ENCODE results near the gene NR5A1. TPM values are rescaled to one million over a fixed set of nuclear protein-coding genes. Genes with fewer than 3 reads are reported as not detected.
A peak's percentile ranks its signal among the peaks of the same experiment; 100 is the strongest.

Gene NR5A1
- total and polyA plus RNA-seq, 2 of the 13 experiments (the other 11 are each of a cell fraction or from before 2014, with no cell fraction given) = 28.9 to 44.7 TPM

DNA sequence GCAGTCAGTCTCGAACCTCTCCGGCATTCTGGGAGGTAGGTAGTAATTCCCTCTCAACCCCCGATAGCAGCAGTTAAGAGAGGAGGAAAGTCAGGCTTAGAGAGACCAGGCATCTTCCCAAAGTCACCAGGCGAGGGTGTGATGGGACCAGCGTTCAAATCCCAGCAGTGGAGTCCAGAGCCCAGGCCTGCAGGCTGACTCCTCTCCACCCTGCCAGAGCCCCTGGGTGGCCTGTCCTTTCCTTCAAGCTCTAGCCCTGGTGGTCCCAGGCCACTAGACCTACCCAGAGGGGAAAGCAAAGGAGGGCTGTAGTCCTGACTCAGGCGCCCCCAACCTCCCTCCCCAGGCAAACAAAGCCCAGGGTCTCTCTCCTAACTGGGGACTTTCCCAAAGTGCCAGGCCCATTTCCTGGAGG lies 4.2 kb upstream of the NR5A1 start:
- CTCF ChIA-PET (ENCODE audit: low intra/inter-chr PET ratio, low total read pairs) = interaction anchor here (2.0 kb wide), 1 partner anchor 26 kb away, joined by 7 read pairs; no protein-coding TSS in a partner anchor
- Histone ChIP-seq H4K20me1 (ENCODE audit: insufficient read depth, low read length) (no peaks in the 10 kb centered on the region), H3K36me3 (replicated peaks in 1 of 2; ENCODE audit: control insufficient read depth in 1 of 2, insufficient read depth in 2 of 2, low read length in 2 of 2) (no peaks in the 10 kb centered on the region), H2AFZ (ENCODE audit: low read length) (no peak overlapping the region), H3K79me2 (ENCODE audit: insufficient read depth, low read length) (peaks cover 7% of the 10 kb centered on the region), H3K27ac (ENCODE audit: extremely low read length, insufficient read depth, low read length) (peak overlapping the region; percentile 85), H3K9me3 (ENCODE audit: low read length) (no peaks in the 10 kb centered on the region), H3K4me1 (ENCODE audit: insufficient read depth, low read length) (peaks cover 62% of the 10 kb centered on the region), H3K27me3 (ENCODE audit: control insufficient read depth in 1 of 2, insufficient read depth in 2 of 2, low read length in 2 of 2) (no peaks in the 10 kb centered on the region), H3K9ac (ENCODE audit: insufficient read depth, low read depth, low read length) (peak overlapping the region; percentile 70), H3K4me2 (ENCODE audit: low read depth, low read length) (peak overlapping the region; percentile 54), H3K4me3 (replicated peaks in 1 of 3; ENCODE audit: insufficient read depth in 1 of 3, low read depth in 2 of 3, low read length in 3 of 3) (peak overlapping the region in 1 of 3 experiments; percentile 51; a peak in 2 of 6 replicates)
- BruUV-seq (replicated peaks) = no TSS peak
- DNase-seq (ENCODE audit: low spot score) (peak; percentile 52), ATAC-seq (peak; percentile 32), FAIRE-seq (peak; percentile 71)
- 48% methylated on average over 5 of the region's 6 CpGs for WGBS (ENCODE audit: low lambda C conversion rate)
- POLR2A ChIA-PET = interaction anchor here (0.8 to 2.7 kb wide), 7 partner anchors 8 to 252 kb away, joined by 3 to 21 read pairs (median 6); no protein-coding TSS in a partner anchor
- in situ Hi-C loops (cut with HindIII; ENCODE audit: extremely low pct_ligation_motif_present, low pct_unique_long_range_greater_than_20kb) (no loop called here), intact Hi-C loops (cut with micrococcal nuclease; ENCODE audit: unreplicated experiment) (no loop called here)
- TF ChIP-seq ZNF704 (CRISPR knock-in tag; IDR thresholded peaks at IDR 0.05; ENCODE audit: borderline replicate concordance) (no peak), ZBTB8A (CRISPR knock-in tag; IDR thresholded peaks at IDR 0.05; ENCODE audit: borderline replicate concordance, low read depth) (no peak), ZNF547 (CRISPR knock-in tag; IDR thresholded peaks at IDR 0.05) (0 out of 2 replicates have a peak, but pooled peaks have one; percentile 60), ZNF230 (CRISPR knock-in tag; IDR thresholded peaks at IDR 0.05) (0 out of 2 replicates have a peak, but pooled peaks have one; percentile 10), DNMT1 (CRISPR knock-in tag; IDR thresholded peaks at IDR 0.05) (0 out of 2 replicates have a peak, but pooled peaks have one; percentile 37), STAG1 (CRISPR knock-in tag; IDR thresholded peaks at IDR 0.05) (peak; percentile 55), ZNF567 (CRISPR knock-in tag; IDR thresholded peaks at IDR 0.05; ENCODE audit: borderline replicate concordance) (0 out of 2 replicates have a peak, but pooled peaks have one; percentile 5), YY1 (IDR thresholded peaks at IDR 0.05; ENCODE audit: insufficient read depth, insufficient replicate concordance, low read depth, low read length) (no peak), RAD21 (CRISPR knock-in tag; IDR thresholded peaks at IDR 0.05) (peak; percentile 61), ZNF792 (CRISPR knock-in tag; IDR thresholded peaks at IDR 0.05) (0 out of 2 replicates have a peak, but pooled peaks have one; percentile 9), PRDM4 (CRISPR knock-in tag; IDR thresholded peaks at IDR 0.05; ENCODE audit: borderline replicate concordance) (no peak), RELA (CRISPR knock-in tag; IDR thresholded peaks at IDR 0.05) (peak; percentile 55; the same call in 1 of the 2 replicates), EED (CRISPR knock-in tag; IDR thresholded peaks at IDR 0.05) (0 out of 2 replicates have a peak, but pooled peaks have one; percentile 30)
- TF ChIP-seq, protein P1, sequence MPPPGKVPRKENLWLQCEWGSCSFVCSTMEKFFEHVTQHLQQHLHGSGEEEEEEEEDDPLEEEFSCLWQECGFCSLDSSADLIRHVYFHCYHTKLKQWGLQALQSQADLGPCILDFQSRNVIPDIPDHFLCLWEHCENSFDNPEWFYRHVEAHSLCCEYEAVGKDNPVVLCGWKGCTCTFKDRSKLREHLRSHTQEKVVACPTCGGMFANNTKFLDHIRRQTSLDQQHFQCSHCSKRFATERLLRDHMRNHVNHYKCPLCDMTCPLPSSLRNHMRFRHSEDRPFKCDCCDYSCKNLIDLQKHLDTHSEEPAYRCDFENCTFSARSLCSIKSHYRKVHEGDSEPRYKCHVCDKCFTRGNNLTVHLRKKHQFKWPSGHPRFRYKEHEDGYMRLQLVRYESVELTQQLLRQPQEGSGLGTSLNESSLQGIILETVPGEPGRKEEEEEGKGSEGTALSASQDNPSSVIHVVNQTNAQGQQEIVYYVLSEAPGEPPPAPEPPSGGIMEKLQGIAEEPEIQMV (CRISPR knock-in tag; IDR thresholded peaks at IDR 0.05; ENCODE audit: low read depth) = peak; percentile 23; the same call in 1 of the 2 replicates
- TF ChIP-seq, protein P2, sequence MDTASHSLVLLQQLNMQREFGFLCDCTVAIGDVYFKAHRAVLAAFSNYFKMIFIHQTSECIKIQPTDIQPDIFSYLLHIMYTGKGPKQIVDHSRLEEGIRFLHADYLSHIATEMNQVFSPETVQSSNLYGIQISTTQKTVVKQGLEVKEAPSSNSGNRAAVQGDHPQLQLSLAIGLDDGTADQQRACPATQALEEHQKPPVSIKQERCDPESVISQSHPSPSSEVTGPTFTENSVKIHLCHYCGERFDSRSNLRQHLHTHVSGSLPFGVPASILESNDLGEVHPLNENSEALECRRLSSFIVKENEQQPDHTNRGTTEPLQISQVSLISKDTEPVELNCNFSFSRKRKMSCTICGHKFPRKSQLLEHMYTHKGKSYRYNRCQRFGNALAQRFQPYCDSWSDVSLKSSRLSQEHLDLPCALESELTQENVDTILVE (CRISPR knock-in tag; IDR thresholded peaks at IDR 0.05) = 0 out of 2 replicates have a peak, but pooled peaks have one; percentile 9
- TF ChIP-seq, protein P3, sequence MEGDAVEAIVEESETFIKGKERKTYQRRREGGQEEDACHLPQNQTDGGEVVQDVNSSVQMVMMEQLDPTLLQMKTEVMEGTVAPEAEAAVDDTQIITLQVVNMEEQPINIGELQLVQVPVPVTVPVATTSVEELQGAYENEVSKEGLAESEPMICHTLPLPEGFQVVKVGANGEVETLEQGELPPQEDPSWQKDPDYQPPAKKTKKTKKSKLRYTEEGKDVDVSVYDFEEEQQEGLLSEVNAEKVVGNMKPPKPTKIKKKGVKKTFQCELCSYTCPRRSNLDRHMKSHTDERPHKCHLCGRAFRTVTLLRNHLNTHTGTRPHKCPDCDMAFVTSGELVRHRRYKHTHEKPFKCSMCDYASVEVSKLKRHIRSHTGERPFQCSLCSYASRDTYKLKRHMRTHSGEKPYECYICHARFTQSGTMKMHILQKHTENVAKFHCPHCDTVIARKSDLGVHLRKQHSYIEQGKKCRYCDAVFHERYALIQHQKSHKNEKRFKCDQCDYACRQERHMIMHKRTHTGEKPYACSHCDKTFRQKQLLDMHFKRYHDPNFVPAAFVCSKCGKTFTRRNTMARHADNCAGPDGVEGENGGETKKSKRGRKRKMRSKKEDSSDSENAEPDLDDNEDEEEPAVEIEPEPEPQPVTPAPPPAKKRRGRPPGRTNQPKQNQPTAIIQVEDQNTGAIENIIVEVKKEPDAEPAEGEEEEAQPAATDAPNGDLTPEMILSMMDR (CRISPR knock-in tag; IDR thresholded peaks at IDR 0.05) = peak; percentile 60
